IMR-90 (cell line): ENCODE measurements around the gene IDH3G. TPM values are rescaled to one million over a fixed set of nuclear protein-coding genes. Genes with fewer than 3 reads are reported as not detected.

ENCODE experiments used
- ATAC-seq: fragments of 200-7000 bp; cut with Tn5 transposase; 2 replicates; pipeline ENCODE4 v1.9.1; 2020; ENCODE audit warnings: low read depth, mild to moderate bottlenecking, moderate library complexity
- BruUV-seq: library from RNA; stranded (reverse); fragments of 400-500 nt; replicated peaks from 2 replicates; lab custom pipeline; 2021; lab: Mats Ljungman, UMichigan
- CTCF ChIA-PET: fragments of 300-600 bp; formaldehyde crosslinking; extraction: SDS; loops from one replicate; lab custom pipeline; 2021; ENCODE audit warnings: antibody characterized with exemption; lab: Yijun Ruan, JAX
- POLR2A ChIA-PET: fragments of 300-600 bp; sonication (Branson Sonifier 250); formaldehyde crosslinking; loops from one replicate; lab custom pipeline; 2022; ENCODE audit warnings: antibody characterized with exemption; ENCODE audit not compliant: unreplicated experiment; lab: Charles Lee
- DNase-seq: peaks from one replicate; pipeline ENCODE4 v3.0.0; 2013
- H2AFZ ChIP-seq: replicated peaks from 2 replicates; pipeline ENCODE3; 2013; ENCODE audit warnings: low read length, mild to moderate bottlenecking; ENCODE audit not compliant: poor library complexity
- H2AK5ac ChIP-seq: 2 replicates; pipeline ENCODE4 v1.6.1; 2013; ENCODE audit warnings: low read depth, low read length, inconsistent platforms
- H2AK9ac ChIP-seq: replicated peaks from 2 replicates; pipeline ENCODE3; 2013; ENCODE audit warnings: mild to moderate bottlenecking, low read depth, low read length, moderate library complexity; ENCODE audit not compliant: poor library complexity
- H2BK120ac ChIP-seq: 2 replicates; pipeline ENCODE4 v1.6.1; 2013; ENCODE audit warnings: low read depth, low read length, inconsistent platforms
- H2BK15ac ChIP-seq: 3 replicates; pipeline ENCODE4 v1.6.1; 2013; ENCODE audit warnings: low read depth, low read length, inconsistent platforms
- H2BK20ac ChIP-seq: 2 replicates; pipeline ENCODE4 v1.6.1; 2013; ENCODE audit warnings: low read depth, mild to moderate bottlenecking, inconsistent platforms, low read length, moderate library complexity
- H2BK5ac ChIP-seq: 2 replicates; pipeline ENCODE4 v1.6.1; 2013; ENCODE audit warnings: mild to moderate bottlenecking, low read depth, low read length, inconsistent platforms; ENCODE audit not compliant: poor library complexity, severe bottlenecking
- H3K14ac ChIP-seq: replicated peaks from 2 replicates; pipeline ENCODE4 v1.6.1; 2013; ENCODE audit warnings: low read depth, low read length, inconsistent platforms
- H3K18ac ChIP-seq: 2 replicates; pipeline ENCODE4 v1.6.1; 2013; ENCODE audit warnings: low read depth, low read length, control low read depth
- H3K23ac ChIP-seq: 2 replicates; pipeline ENCODE4 v1.6.1; 2013; ENCODE audit warnings: low read depth, low read length, inconsistent platforms
- H3K27ac ChIP-seq: 2 replicates; pipeline ENCODE4 v1.5.1; 2013; ENCODE audit warnings: mild to moderate bottlenecking, control low read depth, low read length; ENCODE audit not compliant: insufficient read depth
- H3K27me3 ChIP-seq: 2 replicates; pipeline ENCODE4 v1.6.1; 2013; ENCODE audit warnings: low read length; ENCODE audit not compliant: control insufficient read depth, insufficient read depth
- H3K36me3 ChIP-seq: 2 replicates; pipeline ENCODE4 v1.6.1; 2013; ENCODE audit warnings: low read length, mixed read lengths; ENCODE audit not compliant: control insufficient read depth, insufficient read depth
- H3K4ac ChIP-seq: 2 replicates; pipeline ENCODE4 v1.6.1; 2013; ENCODE audit warnings: low read depth, low read length, inconsistent platforms
- H3K4me1 ChIP-seq: 2 replicates; pipeline ENCODE4 v1.6.1; 2013; ENCODE audit warnings: low read length, mixed read lengths; ENCODE audit not compliant: control insufficient read depth, insufficient read depth
- H3K4me2 ChIP-seq: 2 replicates; pipeline ENCODE4 v1.6.1; 2013; ENCODE audit warnings: low read depth, mild to moderate bottlenecking, control low read depth, low read length, moderate library complexity
- H3K4me3 ChIP-seq: 2 replicates; pipeline ENCODE4 v1.5.1; 2013; ENCODE audit warnings: low read depth, mild to moderate bottlenecking, control low read depth, low read length, moderate library complexity; ENCODE audit not compliant: insufficient read depth
- H3K56ac ChIP-seq: 2 replicates; pipeline ENCODE4 v1.6.1; 2013; ENCODE audit warnings: low read length, inconsistent platforms; ENCODE audit not compliant: insufficient read depth; ENCODE audit errors: extremely low read depth
- H3K79me1 ChIP-seq, 2 experiments: 2 replicates each; pipeline ENCODE4 v1.6.1; 2013; ENCODE audit warnings: low read length in 2 of 2, inconsistent platforms in 1 of 2, low read depth in 1 of 2
- H3K9ac ChIP-seq: 2 replicates; pipeline ENCODE4 v1.6.1; 2013; ENCODE audit warnings: low read depth, low read length, control low read depth
- H3K9me1 ChIP-seq: 2 replicates; pipeline ENCODE4 v1.6.1; 2013; ENCODE audit warnings: low read length, inconsistent platforms; ENCODE audit not compliant: insufficient read depth
- H3K9me3 ChIP-seq: 2 replicates; pipeline ENCODE4 v1.6.1; 2013; ENCODE audit warnings: low read length; ENCODE audit not compliant: control insufficient read depth, insufficient read depth
- H4K20me1 ChIP-seq: 2 replicates; pipeline ENCODE4 v1.6.1; 2013; ENCODE audit warnings: low read length, inconsistent platforms; ENCODE audit not compliant: insufficient read depth
- H4K5ac ChIP-seq: 2 replicates; pipeline ENCODE4 v1.6.1; 2013; ENCODE audit warnings: mild to moderate bottlenecking, low read depth, low read length, control low read depth
- H4K8ac ChIP-seq, 2 experiments: 2 replicates each; pipeline ENCODE4 v1.6.1; 2013; ENCODE audit warnings: low read depth in 2 of 2, low read length in 2 of 2, control low read depth in 1 of 2, inconsistent platforms in 1 of 2
- H4K91ac ChIP-seq: 2 replicates; pipeline ENCODE4 v1.6.1; 2013; ENCODE audit warnings: low read depth, low read length, inconsistent platforms; ENCODE audit not compliant: insufficient read depth
- BHLHE40 ChIP-seq: fragments of 150-350 bp; IDR thresholded peaks from 2 replicates; pipeline ENCODE4 v1.6.1; 2016; ENCODE audit warnings: mild to moderate bottlenecking, low read depth, low read length
- CTCF ChIP-seq: conservative IDR thresholded peaks from 2 replicates; pipeline ENCODE4 v1.5.1; 2012; ENCODE audit warnings: mild to moderate bottlenecking, low read depth, low read length, improper control_type of control experiment
- ELK1 ChIP-seq: fragments of 150-350 bp; IDR thresholded peaks from 2 replicates; pipeline ENCODE4 v1.6.1; 2016; ENCODE audit warnings: low read depth, mild to moderate bottlenecking, low read length, moderate library complexity, borderline replicate concordance
- FOS ChIP-seq: fragments of 150-350 bp; IDR thresholded peaks from 2 replicates; pipeline ENCODE4 v1.6.1; 2016; ENCODE audit warnings: low read depth, low read length
- MAFK ChIP-seq: IDR thresholded peaks from 2 replicates; pipeline ENCODE4 v1.6.1; 2012; ENCODE audit warnings: low read depth, low read length, improper control_type of control experiment
- MAZ ChIP-seq: IDR thresholded peaks from 2 replicates; pipeline ENCODE4 v1.6.1; 2012; ENCODE audit warnings: low read depth, mild to moderate bottlenecking, low read length, improper control_type of control experiment, moderate library complexity, borderline replicate concordance
- NFE2L2 ChIP-seq: fragments of 150-350 bp; IDR thresholded peaks from 2 replicates; pipeline ENCODE4 v1.6.1; 2016; ENCODE audit warnings: low read depth, mild to moderate bottlenecking, low read length
- POLR2A ChIP-seq: IDR thresholded peaks from 2 replicates; pipeline ENCODE4 v1.6.1; 2012; ENCODE audit warnings: mild to moderate bottlenecking, low read depth, low read length
- RAD21 ChIP-seq: IDR thresholded peaks from 2 replicates; pipeline ENCODE4 v1.6.1; 2012; ENCODE audit warnings: low read length, improper control_type of control experiment
- SMC3 ChIP-seq: fragments of 150-350 bp; IDR thresholded peaks from 2 replicates; pipeline ENCODE4 v1.6.1; 2016; ENCODE audit warnings: low read depth, mild to moderate bottlenecking, antibody characterized with exemption, low read length, moderate library complexity
- USF2 ChIP-seq: fragments of 150-350 bp; IDR thresholded peaks from 2 replicates; pipeline ENCODE4 v1.6.1; 2017; ENCODE audit warnings: mild to moderate bottlenecking, antibody characterized with exemption, low read length, low read depth
- WGBS, 2 experiments: methylation state at CpG; one replicate each; pipeline versions ENCODE4 v1.1.5 to v1.1.7; 2013; ENCODE audit warnings: missing lambda C conversion rate in 2 of 2; ENCODE audit not compliant: insufficient read length in 1 of 2; ENCODE audit errors: extremely low coverage in 2 of 2; 5-methylcytosine and 5-hydroxymethylcytosine counted together
- dilution Hi-C: fragments of 300-500 bp; cut with HindIII; formaldehyde crosslinking; loops from one replicate; pipeline ENCODE4 v1.14.3; 2018; ENCODE audit warnings: low sequenced_read_pairs; ENCODE audit not compliant: unreplicated experiment
- in situ Hi-C: fragments of 300-500 bp; cut with MboI; formaldehyde crosslinking; loops from 3 replicates; pipeline ENCODE4 v1.14.3; 2019; ENCODE audit warnings: low sequenced_read_pairs, inconsistent platforms, mixed read lengths
- intact Hi-C: fragments of 100-400 bp; cut with micrococcal nuclease; formaldehyde crosslinking; loops from 2 replicates; pipeline ENCODE4 v1.10.0; 2022
- polyA plus RNA-seq, 3 experiments: library from polyadenylated mRNA; depleted of rRNA; stranded (reverse); fragments of >200 nt; gene quantifications; 2 replicates each; pipeline ENCODE4 v1.2.3, GENCODE V29; 2012; ENCODE audit warnings: low replicate concordance in 1 of 3
- total RNA-seq: library from RNA; depleted of rRNA; stranded (reverse); fragments of >200 nt; gene quantifications from 2 replicates; pipeline ENCODE4 v1.2.3, GENCODE V29; 2012

Gene IDH3G
- total and polyA plus RNA-seq, 2 of the 4 experiments (the other 2 are of a cell fraction), result 79.4 to 85.7 TPM

- Histone ChIP-seq H3K4me3 (no peak overlapping the region), H4K20me1 (no peaks in the 10 kb centered on the region; the same call in 1 of the 2 replicates), H3K9me1 (no peaks in the 10 kb centered on the region), H3K27me3 (peaks cover 53% of the 10 kb centered on the region), H2BK15ac (no peak overlapping the region), H4K5ac (no peak overlapping the region), H3K36me3 (no peaks in the 10 kb centered on the region), H3K4me1 (no peaks in the 10 kb centered on the region), H3K9me3 (peaks cover 13% of the 10 kb centered on the region; the same call in 1 of the 2 replicates), H2AK9ac (no peak overlapping the region), H3K4me2 (no peak overlapping the region), H3K56ac (no peak overlapping the region), H2BK20ac (no peak overlapping the region), H2BK120ac (no peak overlapping the region), H3K14ac (no peak overlapping the region), H2BK5ac (no peak overlapping the region), H2AFZ (no peak overlapping the region), H3K27ac (no peak overlapping the region), H3K23ac (no peak overlapping the region), H3K4ac (no peak overlapping the region), H4K91ac (no peak overlapping the region), H2AK5ac (no peak overlapping the region), H3K18ac (no peak overlapping the region), H3K9ac (no peak overlapping the region), H3K79me1 (no peaks in the 10 kb centered on the region), H4K8ac (no peak overlapping the region)
- no CpG with 5 or more reads among the region's 3 CpGs for WGBS, 2 experiments
- no peak for DNase-seq
- intact Hi-C loops (no loop called here), dilution Hi-C loops (no loop called here), in situ Hi-C loops (no loop called here)
- TF ChIP-seq BHLHE40 (no peak), FOS (no peak), MAFK (no peak), NFE2L2 (no peak), USF2 (no peak), POLR2A (no peak), SMC3 (no peak), ELK1 (no peak), RAD21 (no peak), CTCF (no peak), MAZ (no peak)
- no TSS peak for BruUV-seq
- ATAC-seq, result no peak
- POLR2A ChIA-PET, result no interaction called here
- CTCF ChIA-PET, result no interaction called here
These were observed 32.8 kb upstream of the IDH3G start for GRCh38 chrX:153827016-153827415.
